Psoas muscle (tissue), 8 donors: ENCODE measurements around the gene TBC1D30. TPM values are rescaled to one million over a fixed set of nuclear protein-coding genes. Genes with fewer than 3 reads are reported as not detected.
A peak's percentile ranks its signal among the peaks of the same experiment; 100 is the strongest.

Experiments
- ATAC-seq, 4 donors: fragments of 200-7000 bp; cut with Tn5 transposase; one replicate each; pipeline ENCODE4 v1.9.1; 2020; ENCODE audit warnings: moderate library complexity in 3 of 4, mild to moderate bottlenecking in 2 of 4
- DNase-seq, 2 donors: peaks; one replicate each; pipeline ENCODE4 v3.0.0-alpha.2; 2020
- H3K27ac ChIP-seq: fragments of 200-600 bp; one replicate; pipeline ENCODE4 v1.8.0; 2022
- H3K27me3 ChIP-seq, 3 donors: fragments of 200-600 bp in 1 of 3; one replicate each; pipeline versions ENCODE4 v1.6.1 to v1.8.0; 2013 to 2022; ENCODE audit warnings: low read length in 2 of 3, mild to moderate bottlenecking in 2 of 3, moderate library complexity in 1 of 3; ENCODE audit not compliant: insufficient read depth in 3 of 3
- H3K36me3 ChIP-seq, 2 donors: fragments of 200-600 bp in 1 of 2; one replicate each; pipeline versions ENCODE4 v1.6.1 to v1.8.0; 2013 to 2022; ENCODE audit warnings: low read depth in 1 of 2, mild to moderate bottlenecking in 1 of 2, moderate library complexity in 1 of 2; ENCODE audit not compliant: insufficient read depth in 1 of 2
- H3K4me1 ChIP-seq: fragments of 200-600 bp; one replicate; pipeline ENCODE4 v1.8.0; 2022
- H3K4me3 ChIP-seq: fragments of 200-600 bp; one replicate; pipeline ENCODE4 v1.8.0; 2022; ENCODE audit warnings: mild to moderate bottlenecking
- H3K9me3 ChIP-seq: fragments of 200-600 bp; one replicate; pipeline ENCODE4 v1.8.0; 2022
- CTCF ChIP-seq: fragments of 200-600 bp; IDR thresholded peaks from one replicate; pipeline ENCODE4 v1.8.0; 2022; ENCODE audit warnings: antibody characterized with exemption
- whole genome bisulfite sequencing, 3 donors: extraction: QIAGEN DNeasy Blood & Tissue Kit; methylation state at CpG; one replicate each; pipeline versions ENCODE4 v1.1.6 to v1.1.7; 2013; 5-methylcytosine and 5-hydroxymethylcytosine counted together
- intact Hi-C, 2 donors: fragments of 100-400 bp; cut with DNase I; formaldehyde crosslinking; loops; one replicate each; pipeline versions ENCODE4 v1.11.0 to v1.14.2; 2022
- polyA plus RNA-seq, 3 donors: library from polyadenylated mRNA; stranded (reverse); fragments of 200-250 nt; gene quantifications; one replicate each; pipeline ENCODE4 v1.2.3, GENCODE V29; 2013
- total RNA-seq, 4 donors: library from RNA; stranded (reverse); fragmentation: NEBNext Ultra II Directional in 2 of 4; extraction: Animal tissue kit (Norgen Biotek cat#: 25700) in 2 of 4; gene quantifications; one replicate each; pipeline versions ENCODE4 v1.2.1 to v1.2.4, GENCODE V29; 2021 to 2023
- donor health status: healthy with polysubstance abuse.
- donor health status: DM: no; HTN: no; CAD: no; lungs with moderate emphysema.
- donor health status: Bipolar disorder and iron deficiency.
- donor health status: healthy.
- donor health status: DM: yes; HTN: yes; CAD: no.
- donor health status: DM: no; HTN: no; CAD: no.
- donor health status: DM: no; HTN: no; CAD: no.
- donor health status: DM: yes; HTN: yes; CAD: no.

Gene TBC1D30
- total and polyA plus RNA-seq, 7 donors, result 0.09 to 1.0 (median 0.49) TPM

- no peak overlapping the region for H3K4me3 ChIP-seq
- WGBS, 3 donors, result 86 to 88% (median 87%) methylated on average over 3 of the region's 3 CpGs
- DNase-seq, result no peak
Observed at GRCh38 chr12:64907097-64907496, 82.7 kb downstream of the TBC1D30 start.

GRCh38 chr12:64909124-64909523 is 84.7 kb downstream of the TBC1D30 start:
- no peak overlapping the region for H3K27ac ChIP-seq
- ATAC-seq (no peak), DNase-seq (no peak)
- no peaks in the 10 kb centered on the region for H3K9me3 ChIP-seq
- WGBS, 3 donors, result 78 to 82% (median 82%) methylated on average over 6 of the region's 6 CpGs
- H3K36me3 ChIP-seq, result no peaks in the 10 kb centered on the region
- no peak overlapping the region for H3K4me3 ChIP-seq
- TF ChIP-seq CTCF, result no peak
- intact Hi-C loops, result no loop called here
- H3K27me3 ChIP-seq, result no peaks in the 10 kb centered on the region
- H3K4me1 ChIP-seq, result no peaks in the 10 kb centered on the region

More at GRCh38 chr12:64907097-64907496, 82.7 kb downstream of the TBC1D30 start:
- no peak for TF ChIP-seq CTCF
- H3K4me1 ChIP-seq, result no peaks in the 10 kb centered on the region
- no peaks in the 10 kb centered on the region for H3K36me3 ChIP-seq
- no peaks in the 10 kb centered on the region for H3K9me3 ChIP-seq
- intact Hi-C loops, result no loop called here
- peaks cover 0 to 6% (median 0%) of the 10 kb centered on the region in 3 donors for H3K27me3 ChIP-seq
- no peak overlapping the region for H3K27ac ChIP-seq
- ATAC-seq, result no peak

DNA sequence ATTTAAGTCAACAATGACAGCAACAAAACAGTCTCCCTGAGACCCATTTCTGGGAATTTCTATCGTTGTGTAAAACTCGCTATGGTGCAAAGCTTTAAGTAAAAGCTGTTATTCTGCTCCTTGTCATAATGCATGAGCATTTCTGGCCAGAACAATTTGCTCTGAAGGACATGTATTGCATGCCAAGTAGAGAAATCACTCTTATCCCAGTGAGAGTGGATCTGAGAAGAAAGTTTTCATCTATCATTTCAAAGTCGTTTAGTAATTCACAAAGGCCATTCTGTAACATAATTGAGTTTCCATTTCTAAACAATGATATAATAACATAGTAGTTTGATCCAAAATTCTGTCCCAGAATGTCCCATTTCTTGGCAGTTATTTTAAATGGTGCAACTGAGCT is 86.6 kb downstream of the TBC1D30 start:
- 62 to 64% (median 63%) methylated on average over 3 of the region's 3 CpGs for WGBS, 3 donors
- no peak for TF ChIP-seq CTCF
- intact Hi-C loops, result no loop called here
- no peak overlapping the region for H3K27ac ChIP-seq
- H3K36me3 ChIP-seq, result no peaks in the 10 kb centered on the region
- no peak for DNase-seq
- ATAC-seq, result no peak
- no peaks in the 10 kb centered on the region for H3K4me1 ChIP-seq
- H3K4me3 ChIP-seq, result no peak overlapping the region
- H3K27me3 ChIP-seq, result no peaks in the 10 kb centered on the region
- H3K9me3 ChIP-seq, result no peaks in the 10 kb centered on the region

DNA sequence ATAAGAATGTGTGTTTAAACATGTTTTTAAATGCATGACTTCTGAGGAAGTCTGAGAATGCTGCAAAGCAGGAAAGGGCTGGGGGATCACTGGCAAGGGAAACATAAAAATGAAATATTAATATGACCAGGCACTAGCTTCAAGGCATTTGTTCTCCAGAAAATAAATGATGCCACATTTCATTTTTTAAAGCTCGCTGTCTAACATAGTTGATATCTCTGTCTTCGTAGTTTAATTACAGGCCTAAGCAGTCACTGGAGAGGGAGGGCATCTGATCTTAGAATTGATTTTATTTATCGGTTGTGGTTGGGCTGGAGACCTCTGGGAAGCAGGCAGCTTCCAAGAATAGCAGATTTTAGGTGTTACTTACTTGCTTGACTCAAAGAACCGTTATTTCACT is 87.5 kb downstream of the TBC1D30 start:
- TF ChIP-seq CTCF, result no peak
- Histone ChIP-seq H3K9me3 (no peaks in the 10 kb centered on the region), H3K36me3 (no peaks in the 10 kb centered on the region), H3K27me3 (no peaks in the 10 kb centered on the region), H3K4me3 (no peak overlapping the region), H3K27ac (no peak overlapping the region), H3K4me1 (no peaks in the 10 kb centered on the region)
- no peak for ATAC-seq
- no peak for DNase-seq
- intact Hi-C loops, result no loop called here
- WGBS, 3 donors, result 66 to 72% (median 72%) methylated on average over 4 of the region's 4 CpGs

GRCh38 chr12:64912516-64913255 is 88.2 kb downstream of the TBC1D30 start:
- no peaks in the 10 kb centered on the region for H3K4me1 ChIP-seq
- H3K36me3 ChIP-seq, result no peaks in the 10 kb centered on the region
- peak; percentile 22 to 45 for DNase-seq
- no peak overlapping the region for H3K4me3 ChIP-seq
- no peak for TF ChIP-seq CTCF
- intact Hi-C loops, result no loop called here
- no peaks in the 10 kb centered on the region for H3K9me3 ChIP-seq
- H3K27ac ChIP-seq, result no peak overlapping the region
- WGBS, 3 donors, result 44 to 54% (median 44%) methylated on average over 3 of the region's 3 CpGs
- peak in 1 of 4 donors; percentile 46 for ATAC-seq
- H3K27me3 ChIP-seq, result no peaks in the 10 kb centered on the region
